ENCODE data around the gene LRPAP1.
"Not testable (repeated sequence)": the region's sequence is repeated elsewhere in the genome, so short reads cannot be mapped to it uniquely, and the experiment has no call there.

DNA sequence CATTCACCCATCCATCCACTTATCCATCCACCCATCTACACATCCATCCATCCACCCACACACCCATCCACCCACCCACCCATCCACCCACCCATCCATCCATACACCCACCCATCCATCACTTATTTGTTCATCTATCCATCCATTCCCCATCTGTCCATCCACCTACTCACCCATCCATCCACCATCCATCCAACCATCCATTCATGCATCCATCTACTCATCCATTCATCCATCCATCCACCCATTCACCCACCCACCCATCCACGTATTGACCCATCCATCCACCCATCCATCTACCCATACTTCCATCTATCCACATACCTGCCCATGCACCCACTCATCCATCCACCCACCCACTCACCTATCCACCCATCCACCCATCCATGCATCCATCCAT is 28.2 kb upstream of the LRPAP1 start:
- TF ChIP-seq, protein P1, sequence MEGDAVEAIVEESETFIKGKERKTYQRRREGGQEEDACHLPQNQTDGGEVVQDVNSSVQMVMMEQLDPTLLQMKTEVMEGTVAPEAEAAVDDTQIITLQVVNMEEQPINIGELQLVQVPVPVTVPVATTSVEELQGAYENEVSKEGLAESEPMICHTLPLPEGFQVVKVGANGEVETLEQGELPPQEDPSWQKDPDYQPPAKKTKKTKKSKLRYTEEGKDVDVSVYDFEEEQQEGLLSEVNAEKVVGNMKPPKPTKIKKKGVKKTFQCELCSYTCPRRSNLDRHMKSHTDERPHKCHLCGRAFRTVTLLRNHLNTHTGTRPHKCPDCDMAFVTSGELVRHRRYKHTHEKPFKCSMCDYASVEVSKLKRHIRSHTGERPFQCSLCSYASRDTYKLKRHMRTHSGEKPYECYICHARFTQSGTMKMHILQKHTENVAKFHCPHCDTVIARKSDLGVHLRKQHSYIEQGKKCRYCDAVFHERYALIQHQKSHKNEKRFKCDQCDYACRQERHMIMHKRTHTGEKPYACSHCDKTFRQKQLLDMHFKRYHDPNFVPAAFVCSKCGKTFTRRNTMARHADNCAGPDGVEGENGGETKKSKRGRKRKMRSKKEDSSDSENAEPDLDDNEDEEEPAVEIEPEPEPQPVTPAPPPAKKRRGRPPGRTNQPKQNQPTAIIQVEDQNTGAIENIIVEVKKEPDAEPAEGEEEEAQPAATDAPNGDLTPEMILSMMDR (IDR thresholded peaks at IDR 0.05), result not testable (repeated sequence)
- not testable (repeated sequence) for TF ChIP-seq POLR2A (IDR thresholded peaks at IDR 0.05)
